Testis (tissue), 3 donors: ENCODE measurements around the gene OGFR. TPM values are rescaled to one million over a fixed set of nuclear protein-coding genes. Genes with fewer than 3 reads are reported as not detected.

Experiments
- DNase-seq: peaks from one replicate; pipeline ENCODE4 v3.0.0-alpha.2; 2019
- H3K27ac ChIP-seq, 2 donors: fragments of 200-600 bp; sonication (generic); one replicate each; pipeline ENCODE4 v1.5.1; 2019
- H3K27me3 ChIP-seq: fragments of 200-600 bp; sonication (generic); one replicate; pipeline ENCODE4 v1.5.1; 2019
- H3K36me3 ChIP-seq: fragments of 200-600 bp; sonication (generic); one replicate; pipeline ENCODE4 v1.5.1; 2017; ENCODE audit warnings: low read depth; ENCODE audit errors: missing control alignments
- H3K4me1 ChIP-seq: fragments of 200-600 bp; sonication (generic); one replicate; pipeline ENCODE4 v1.5.1; 2019
- H3K4me3 ChIP-seq, 2 donors: fragments of 200-600 bp; sonication (generic); one replicate each; pipeline ENCODE4 v1.5.1; 2017 to 2019
- H3K9me3 ChIP-seq: fragments of 200-600 bp; sonication (generic); one replicate; pipeline ENCODE4 v1.5.1; 2017
- CTCF ChIP-seq, 3 experiments: fragments of 450-650 bp in 2 of 3; fragments of 200-600 bp in 1 of 3; sonication (generic) in 1 of 3; IDR thresholded peaks; one replicate each; pipeline ENCODE4 v1.5.1; 2016 to 2019; ENCODE audit warnings: antibody characterized with exemption in 3 of 3, mild to moderate bottlenecking in 2 of 3, moderate library complexity in 1 of 3
- POLR2A ChIP-seq: fragments of 450-650 bp; IDR thresholded peaks from one replicate; pipeline ENCODE4 v1.6.1; 2017; ENCODE audit warnings: antibody characterized with exemption, mild to moderate bottlenecking, moderate library complexity
- WGBS, 2 donors: methylation state at CpG; one replicate each; pipeline ENCODE4 v1.1.5; 2018; 5-methylcytosine and 5-hydroxymethylcytosine counted together
- intact Hi-C: fragments of 100-400 bp; cut with DNase I; formaldehyde crosslinking; loops from one replicate; pipeline ENCODE4 v1.15.1; 2023; ENCODE audit warnings: low total_unique reads
- polyA plus RNA-seq: library from polyadenylated mRNA; stranded (reverse); fragments of 350-450 nt; fragmentation: Illumina TruSeq; extraction: RNeasy Lipid Tissue Mini Kit (QIAGEN cat#74804); gene quantifications from one replicate; pipeline ENCODE4 v1.2.3, GENCODE V29; 2014; ENCODE audit warnings: low read depth, low replicate concordance; ENCODE audit not compliant: insufficient read depth
- total RNA-seq, 2 donors: library from RNA; depleted of rRNA; stranded (reverse); fragments of >200 nt; gene quantifications; one replicate each; pipeline ENCODE4 v1.2.3, GENCODE V29; 2016

The OGFR gene
- total and polyA plus RNA-seq, 3 donors from 2014 or later = 23.7 to 57.0 (median 46.6) TPM

- no peaks in the 10 kb centered on the region for H3K9me3 ChIP-seq
- intact Hi-C loops = no loop called here
- peak overlapping the region; percentile 69 to 84 for H3K4me3 ChIP-seq
- H3K27me3 ChIP-seq = no peaks in the 10 kb centered on the region
- WGBS, 2 donors = 0% methylated on average over 2 to 31 of the region's 69 CpGs
- no peak for TF ChIP-seq CTCF (IDR thresholded peaks at IDR 0.05)
- peak; percentile 62 for TF ChIP-seq POLR2A
- peak overlapping the region; percentile 88 to 91 for H3K27ac ChIP-seq
- no peaks in the 10 kb centered on the region for H3K36me3 ChIP-seq
- H3K4me1 ChIP-seq = peaks cover 16% of the 10 kb centered on the region
- DNase-seq = peak; percentile 95
These were observed 10.5 kb upstream of the OGFR start for GRCh38 chr20:62794007-62794724.

- TF ChIP-seq POLR2A (no peak), CTCF (IDR thresholded peaks at IDR 0.05) (no peak)
- H3K27ac ChIP-seq = peak overlapping the region; percentile 88 to 91
- H3K4me1 ChIP-seq = peaks cover 16% of the 10 kb centered on the region
- H3K4me3 ChIP-seq = peak overlapping the region; percentile 69 to 84
- peak; percentile 63 for DNase-seq
- H3K27me3 ChIP-seq = no peaks in the 10 kb centered on the region
- H3K36me3 ChIP-seq = no peaks in the 10 kb centered on the region
- 0 to 1% methylated on average over 42 to 66 of the region's 68 CpGs for WGBS, 2 donors
- no peaks in the 10 kb centered on the region for H3K9me3 ChIP-seq
- intact Hi-C loops = no loop called here
These were observed 9.4 kb upstream of the OGFR start for GRCh38 chr20:62795023-62795761.

GRCh38 chr20:62796699-62797491 lies 7.7 kb upstream of the OGFR start:
- Histone ChIP-seq H3K27me3 (no peaks in the 10 kb centered on the region), H3K27ac (peak overlapping the region; percentile 73 to 88), H3K36me3 (no peaks in the 10 kb centered on the region), H3K4me1 (peaks cover 16% of the 10 kb centered on the region), H3K9me3 (no peaks in the 10 kb centered on the region), H3K4me3 (peak overlapping the region; percentile 69 to 84)
- no peak for DNase-seq
- intact Hi-C loops = no loop called here
- no peak for TF ChIP-seq CTCF (IDR thresholded peaks at IDR 0.05)
- TF ChIP-seq POLR2A = no peak
- WGBS, 2 donors = 21 to 26% methylated on average over 15 to 20 of the region's 53 CpGs

- no peak for TF ChIP-seq POLR2A
- TF ChIP-seq CTCF (IDR thresholded peaks at IDR 0.05) = no peak
- H3K36me3 ChIP-seq = no peaks in the 10 kb centered on the region
- WGBS, 2 donors = 81 to 89% methylated on average over 14 to 26 of the region's 26 CpGs
- H3K27ac ChIP-seq = peak overlapping the region in 1 of 2 donors; percentile 73
- no peaks in the 10 kb centered on the region for H3K9me3 ChIP-seq
- no peaks in the 10 kb centered on the region for H3K27me3 ChIP-seq
- H3K4me3 ChIP-seq = no peak overlapping the region
- intact Hi-C loops = no loop called here
- H3K4me1 ChIP-seq = peaks cover 16% of the 10 kb centered on the region
- DNase-seq = no peak
These were observed 6.7 kb upstream of the OGFR start for GRCh38 chr20:62797671-62798532.
